Measurements from ENCODE around the gene RHOA.

RHOA gene

DNA sequence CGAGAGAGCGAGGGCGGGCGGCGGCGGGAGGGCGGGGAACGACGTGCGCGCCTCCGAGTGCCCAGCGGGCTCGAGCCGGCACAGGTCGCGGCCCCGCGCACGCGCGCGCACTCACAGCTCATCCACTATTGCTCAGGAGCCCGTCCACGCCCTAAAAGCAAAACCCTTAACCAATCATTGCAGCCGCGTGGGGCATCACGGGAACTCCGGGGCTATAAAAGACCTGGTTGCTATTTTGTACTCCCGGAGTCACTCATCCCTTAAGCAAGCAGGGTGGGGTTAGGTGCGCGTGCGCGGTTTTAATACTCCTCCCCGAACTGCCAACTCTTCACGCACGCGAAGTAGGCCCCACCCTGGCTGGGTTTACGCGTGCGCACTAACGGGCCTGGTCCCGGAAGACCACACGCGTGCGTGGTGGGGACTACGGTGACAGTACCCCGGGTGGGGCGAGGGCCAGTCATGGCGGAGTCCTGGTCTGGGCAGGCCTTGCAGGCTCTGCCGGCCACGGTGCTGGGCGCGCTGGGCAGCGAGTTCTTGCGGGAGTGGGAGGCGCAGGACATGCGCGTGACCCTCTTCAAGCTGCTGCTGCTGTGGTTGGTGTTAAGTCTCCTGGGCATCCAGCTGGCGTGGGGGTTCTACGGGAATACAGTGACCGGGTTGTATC is at the start of gene RHOA, which contains the start of gene TCTA:
Gene RHOA, minus strand, starts transcription at position 9 of the 664 bp plus-strand sequence. CDS start 36,387 bp downstream, outside the sequence.
Gene TCTA, plus strand, starts transcription at position 456 of the 664 bp plus-strand sequence. Its CDS starts 4 bp downstream, at position 460.
- DNase-seq = peak; percentile 99

DNA sequence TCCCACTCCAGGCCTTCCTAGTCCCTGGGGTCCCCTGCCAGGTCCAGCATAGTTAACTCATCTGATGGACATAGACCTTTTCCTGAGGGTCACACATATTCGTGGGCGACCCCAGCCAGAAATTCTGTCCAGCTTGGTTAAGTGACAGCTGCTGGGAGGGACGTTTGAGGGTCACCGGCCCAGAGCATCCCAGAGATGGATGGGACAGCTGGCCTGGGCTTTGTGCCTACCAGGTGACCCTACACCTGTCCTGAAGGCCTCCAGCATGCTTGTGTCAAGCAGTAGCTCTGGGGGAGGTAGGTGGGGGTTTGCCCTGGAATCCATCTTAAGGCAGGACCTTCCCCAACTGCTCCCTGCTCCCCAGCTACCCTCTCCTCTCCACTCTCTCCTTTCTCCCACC is 49.2 kb upstream of the RHOA start:
- no peak for DNase-seq

GRCh38 chr3:49460188-49460890 is 48.6 kb upstream of the RHOA start:
- no peak for DNase-seq

- no peak for DNase-seq
Observed at GRCh38 chr3:49456466-49456865, 44.7 kb upstream of the RHOA start.

DNA sequence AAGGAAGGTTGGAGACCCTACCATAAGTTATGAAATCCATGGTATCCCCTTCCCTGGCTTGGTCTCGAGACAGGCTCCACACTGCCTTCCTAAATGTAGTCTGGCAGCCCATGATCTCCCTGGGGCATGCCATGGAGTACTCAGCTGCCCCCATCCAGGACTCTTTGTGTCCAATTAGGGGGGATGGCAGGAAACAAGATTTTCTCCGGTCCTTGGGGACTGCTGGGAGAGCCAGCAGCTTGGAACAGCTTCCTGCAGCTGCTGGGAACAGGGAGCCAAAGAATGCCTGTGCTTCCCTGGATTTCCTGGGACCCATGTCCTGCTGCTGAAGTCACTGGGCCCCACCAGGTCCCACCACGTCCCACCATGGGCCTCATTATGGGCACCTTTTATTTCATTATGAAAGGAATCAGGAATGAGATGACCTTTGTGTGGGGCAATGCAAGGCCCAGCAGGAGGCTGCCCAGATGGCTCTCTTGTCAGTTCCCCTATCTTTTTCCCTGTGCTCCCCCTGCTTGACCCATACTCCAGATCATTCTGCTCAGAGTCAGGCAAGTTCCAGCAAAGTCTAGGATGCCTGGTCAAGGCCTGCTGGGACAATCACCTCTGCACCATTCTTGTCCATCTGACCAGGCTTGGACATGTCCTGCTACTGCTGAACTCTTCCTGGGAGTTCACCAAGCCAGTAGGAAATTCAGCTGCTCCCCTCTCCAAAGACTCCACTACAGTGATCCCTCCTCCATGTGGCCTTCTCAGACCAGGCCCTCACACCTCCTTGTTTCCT is 43.3 kb upstream of the RHOA start:
- no peak for DNase-seq

- no peak for DNase-seq
Observed at GRCh38 chr3:49454458-49454857, 42.7 kb upstream of the RHOA start.

GRCh38 chr3:49453621-49454020 is 41.8 kb upstream of the RHOA start:
- no peak for DNase-seq

GRCh38 chr3:49445391-49445790 is 33.6 kb upstream of the RHOA start:
- DNase-seq = no peak

- no peak for DNase-seq
Observed at GRCh38 chr3:49434731-49435130, 23.0 kb upstream of the RHOA start.

DNA sequence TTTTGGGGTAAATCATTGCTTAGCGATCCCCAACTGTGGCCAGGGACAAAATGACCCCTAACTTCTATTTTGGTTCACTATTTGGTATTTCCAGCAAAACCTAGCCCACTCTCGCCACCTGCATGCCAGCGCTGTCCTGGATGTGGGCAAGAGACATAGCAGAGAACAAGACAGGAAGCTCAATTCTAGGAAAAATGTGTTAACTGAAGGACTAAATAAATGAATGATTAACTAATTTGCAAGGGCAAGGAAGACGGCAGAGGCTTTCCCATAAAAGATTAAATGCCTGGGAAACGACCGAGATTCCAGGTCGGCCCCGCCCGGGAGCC is 16.9 kb upstream of the RHOA start:
- no peak for DNase-seq

DNA sequence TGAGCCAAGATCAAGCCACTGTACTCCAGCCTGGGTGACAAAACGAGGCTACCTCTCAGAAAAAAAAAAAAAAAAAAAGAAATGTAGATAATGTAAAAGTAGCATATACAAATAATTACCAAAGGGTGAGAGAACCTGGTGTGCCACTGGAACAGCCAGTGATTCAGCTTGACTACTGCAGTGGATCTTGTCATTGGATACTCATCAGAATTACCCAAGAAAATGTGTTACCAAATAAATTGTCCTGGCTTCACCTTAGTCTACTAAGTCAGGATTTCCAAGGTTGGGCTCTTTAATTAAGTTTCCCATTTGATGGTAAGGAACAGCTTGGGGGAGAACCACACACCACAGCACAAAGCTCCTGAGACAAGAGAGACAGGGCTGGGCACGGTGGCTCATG is 15.8 kb upstream of the RHOA start:
- DNase-seq = no peak

- DNase-seq = no peak
Observed at GRCh38 chr3:49424816-49425215, 13.0 kb upstream of the RHOA start.

GRCh38 chr3:49422379-49423248 is 10.8 kb upstream of the RHOA start, which contains the start of gene AMT:
AMT (minus strand) TSS chr3:49422473; CDS start chr3:49422450, 23 bp downstream.
- DNase-seq = peak; percentile 22

DNA sequence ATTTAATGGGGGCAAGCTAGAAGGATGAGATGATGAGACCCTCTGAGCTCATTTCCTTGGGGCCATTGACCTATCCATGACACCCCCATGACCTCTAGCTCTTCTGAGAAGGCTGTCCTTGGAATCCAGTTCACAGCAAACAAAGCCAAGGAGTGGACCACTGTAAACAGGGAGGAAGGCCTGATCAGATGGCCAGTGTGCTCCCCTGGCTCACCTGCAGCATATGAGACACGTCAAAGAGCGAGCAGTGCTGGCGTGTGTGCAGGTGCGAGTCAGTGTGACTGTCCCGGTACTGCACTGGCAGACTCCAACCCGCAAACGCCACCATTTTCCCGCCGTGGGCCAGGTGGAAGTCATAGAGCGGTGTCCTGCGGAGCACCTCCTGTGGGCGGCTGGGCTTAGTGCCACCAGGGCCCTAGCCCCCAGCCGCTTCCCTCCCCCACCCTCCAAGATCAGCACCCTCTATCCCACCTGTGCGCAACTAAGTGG is 10.2 kb upstream of the RHOA start:
- no peak for DNase-seq

DNA sequence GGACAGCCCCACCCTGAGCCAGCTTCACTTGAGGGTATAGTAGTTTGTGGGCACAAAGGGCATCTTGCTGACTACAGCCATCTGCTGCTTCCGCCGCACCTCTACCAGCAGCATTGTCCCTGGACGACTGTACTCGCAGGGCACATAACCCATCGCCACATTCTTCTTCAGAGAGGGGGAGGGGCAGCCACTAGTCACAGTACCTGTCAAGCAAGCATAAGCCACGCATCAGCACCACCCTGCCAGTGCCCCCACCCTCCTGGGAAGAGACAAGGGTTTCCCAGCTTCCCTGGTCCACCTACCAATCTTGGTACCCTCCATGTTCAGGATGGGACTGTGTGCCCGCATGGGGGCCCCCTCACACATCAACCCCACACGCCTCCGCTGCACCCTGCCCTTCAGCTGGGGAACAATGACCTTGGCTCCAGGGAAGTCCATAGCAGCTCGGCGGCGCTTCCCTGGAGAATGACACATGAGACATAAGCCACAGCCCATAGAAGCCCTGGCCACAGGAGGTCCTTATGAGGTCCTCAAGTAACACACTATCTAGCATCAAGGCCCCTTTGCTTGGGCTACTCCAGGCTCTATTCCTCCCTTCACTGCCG is 5.8 kb upstream of the RHOA start:
- no peak for DNase-seq

GRCh38 chr3:49416867-49417266 is 5.1 kb upstream of the RHOA start:
- no peak for DNase-seq

DNA sequence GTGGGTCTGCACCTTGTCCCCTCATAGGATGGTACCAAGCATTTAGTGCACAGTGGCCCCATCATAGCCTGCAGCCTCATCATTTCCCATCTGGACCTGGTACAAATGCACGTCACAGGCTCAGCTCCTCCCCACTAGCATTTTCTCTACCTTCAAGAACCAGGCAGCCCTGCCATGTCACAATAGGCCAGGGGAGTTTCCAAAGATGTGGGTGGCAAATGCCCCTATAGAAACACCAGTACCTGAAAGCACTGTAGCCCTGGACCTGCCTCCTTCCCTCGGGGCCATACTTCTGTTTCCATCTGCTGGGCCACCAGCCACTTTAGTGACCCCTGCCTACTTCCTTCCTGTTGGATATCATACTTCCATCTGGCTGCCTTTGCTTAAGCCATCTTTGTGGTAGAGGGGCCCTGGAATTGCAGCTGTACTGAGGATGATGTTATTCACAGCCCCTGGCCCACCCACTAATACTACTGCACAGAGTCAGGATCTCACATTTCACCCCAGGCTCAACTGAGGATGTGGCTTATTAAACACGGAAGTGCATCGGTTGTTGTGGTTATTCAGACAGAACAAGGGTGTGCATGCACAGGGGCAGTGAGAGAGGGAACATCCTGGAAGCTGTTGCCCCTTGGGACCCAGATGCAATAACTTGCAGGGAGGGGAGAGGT is 4.3 kb upstream of the RHOA start:
- no peak for DNase-seq

DNA sequence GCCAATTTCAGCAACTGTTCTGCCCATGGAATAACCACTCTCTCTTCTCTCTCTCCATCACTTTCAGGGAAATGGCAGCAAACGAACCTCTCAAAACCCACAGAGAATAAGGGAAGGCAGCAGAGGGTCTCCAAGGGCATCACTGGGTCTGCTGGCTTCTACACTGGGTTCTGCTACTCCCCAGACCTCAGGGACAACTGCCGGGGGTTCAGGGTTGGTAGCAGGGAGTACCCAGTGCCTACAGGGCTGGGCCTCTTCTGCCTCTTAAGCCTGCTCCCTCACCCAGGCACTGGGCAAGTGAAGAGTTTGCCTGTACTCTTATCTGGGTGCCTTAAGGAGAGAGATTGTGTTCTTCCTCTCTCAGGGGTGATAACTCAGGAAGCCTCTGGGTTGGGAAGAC is 3.0 kb upstream of the RHOA start:
- DNase-seq = no peak

DNA sequence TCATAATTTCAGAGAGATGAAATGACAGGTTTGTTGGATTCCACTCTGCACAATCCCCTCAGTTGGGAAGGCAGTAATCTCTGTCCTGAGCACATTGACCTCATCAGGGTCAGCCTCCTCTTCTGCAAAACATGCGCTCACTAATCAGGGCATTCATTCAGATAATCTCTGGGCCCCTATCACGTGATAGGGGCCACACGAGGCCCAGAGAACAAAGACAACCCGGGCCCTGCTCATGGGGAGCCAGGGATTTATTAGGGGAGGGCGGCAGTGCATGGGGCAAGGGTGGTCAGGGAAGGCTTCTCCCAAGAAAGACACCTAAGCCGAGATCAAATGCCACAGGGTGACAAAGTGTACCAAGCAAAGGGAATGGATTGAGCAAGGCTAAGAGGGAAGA is 1.6 kb upstream of the RHOA start:
- DNase-seq = no peak

DNA sequence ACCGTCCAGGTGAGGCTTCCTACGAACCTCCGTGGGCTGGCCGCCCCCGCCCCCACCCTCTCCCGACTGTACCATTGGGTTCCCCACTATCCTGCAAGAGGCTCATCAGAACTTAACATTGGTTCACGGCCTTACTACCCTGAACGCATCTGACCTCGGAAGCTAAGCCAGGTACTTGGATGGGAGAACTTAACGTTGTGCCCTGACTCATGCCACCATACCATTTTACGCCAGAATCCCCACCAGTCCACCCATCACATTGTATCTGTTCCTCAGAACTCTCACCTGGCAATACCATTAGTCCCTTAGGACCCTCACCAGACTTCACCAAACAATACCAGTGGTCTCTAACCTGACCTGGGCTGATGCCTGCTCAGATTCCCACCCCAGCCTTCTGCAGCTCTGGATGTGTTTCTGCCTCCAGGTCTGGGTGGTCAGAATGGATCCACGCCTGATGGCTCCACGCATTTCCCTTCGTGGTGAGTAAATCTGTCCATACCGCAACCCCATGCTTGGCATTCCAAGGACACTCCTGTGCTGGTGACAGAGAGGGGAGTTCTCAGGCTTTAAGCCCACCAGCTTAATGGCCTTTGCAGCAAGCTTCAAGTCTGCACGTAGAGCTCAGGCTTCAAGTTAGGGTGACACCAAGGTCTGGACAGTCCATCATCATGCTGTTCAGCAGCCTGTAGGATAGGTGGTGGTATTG is 1.0 kb upstream of the RHOA start:
- DNase-seq = no peak

DNA sequence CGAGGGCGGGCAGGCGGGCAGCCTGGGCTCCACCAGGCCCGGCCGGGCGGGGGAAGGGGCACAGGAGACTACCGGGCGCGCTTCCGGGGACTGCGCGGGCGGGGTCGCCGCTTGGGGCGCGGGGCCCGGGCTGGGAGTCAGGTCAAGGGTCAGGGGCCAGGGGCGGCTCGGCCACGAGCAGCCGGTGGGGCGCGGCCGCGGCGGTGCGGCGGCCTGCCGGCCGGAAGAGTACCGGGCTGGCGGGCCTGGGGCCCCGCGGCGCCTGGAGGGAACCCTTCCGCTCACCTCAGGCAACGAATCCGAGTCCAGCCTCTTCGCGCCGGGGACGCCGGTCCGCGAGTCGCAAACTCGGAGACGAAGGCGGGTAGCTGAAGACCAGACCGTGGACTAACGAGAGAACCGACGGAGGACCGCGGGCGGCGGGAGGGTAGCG is 225 bp downstream of the RHOA start:
- DNase-seq = peak; percentile 28
